D721Med (cell line): ENCODE results near the gene ZBTB17.
"Not testable (repeated sequence)": the region's sequence is repeated elsewhere in the genome, so short reads cannot be mapped to it uniquely, and the experiment has no call there.

ENCODE experiments used
- DNase-seq: peaks from one replicate; pipeline ENCODE4 v3.0.0; 2011; ENCODE audit warnings: low spot score; ENCODE audit not compliant: insufficient read length
- FAIRE-seq: peaks from 2 replicates; lab custom pipeline; 2011; peaks lifted over from hg19 to GRCh38; lab: Jason Lieb, UNC
- TF ChIP-seq, protein P1 (sequence below): IDR thresholded peaks from 2 replicates; pipeline ENCODE4 v1.5.1; 2012; ENCODE audit warnings: mild to moderate bottlenecking, control low read depth; ENCODE audit not compliant: insufficient read depth; ENCODE audit errors: missing control alignments

ZBTB17 gene

DNA sequence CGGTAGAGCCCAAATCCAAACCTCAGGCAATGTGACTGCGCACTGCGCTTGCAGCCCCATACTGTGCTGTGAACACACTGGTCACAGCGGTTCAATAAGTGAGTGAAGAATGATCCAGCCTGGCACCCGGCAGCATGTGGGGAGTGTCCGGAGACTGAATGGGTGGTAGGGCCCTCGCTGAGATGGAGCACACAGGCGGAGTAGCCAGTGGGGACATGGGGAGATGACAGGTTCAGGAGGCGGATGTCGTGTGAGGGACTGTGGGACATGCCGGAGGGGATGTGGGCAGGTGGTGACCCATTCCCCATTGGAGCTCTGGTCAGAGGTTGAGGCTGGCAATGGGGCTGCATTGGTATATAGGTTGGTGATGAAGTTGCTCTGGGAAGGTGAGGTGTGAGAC is 33.8 kb upstream of the ZBTB17 start:
- FAIRE-seq (no peak), DNase-seq (no peak)
- TF ChIP-seq, protein P1, sequence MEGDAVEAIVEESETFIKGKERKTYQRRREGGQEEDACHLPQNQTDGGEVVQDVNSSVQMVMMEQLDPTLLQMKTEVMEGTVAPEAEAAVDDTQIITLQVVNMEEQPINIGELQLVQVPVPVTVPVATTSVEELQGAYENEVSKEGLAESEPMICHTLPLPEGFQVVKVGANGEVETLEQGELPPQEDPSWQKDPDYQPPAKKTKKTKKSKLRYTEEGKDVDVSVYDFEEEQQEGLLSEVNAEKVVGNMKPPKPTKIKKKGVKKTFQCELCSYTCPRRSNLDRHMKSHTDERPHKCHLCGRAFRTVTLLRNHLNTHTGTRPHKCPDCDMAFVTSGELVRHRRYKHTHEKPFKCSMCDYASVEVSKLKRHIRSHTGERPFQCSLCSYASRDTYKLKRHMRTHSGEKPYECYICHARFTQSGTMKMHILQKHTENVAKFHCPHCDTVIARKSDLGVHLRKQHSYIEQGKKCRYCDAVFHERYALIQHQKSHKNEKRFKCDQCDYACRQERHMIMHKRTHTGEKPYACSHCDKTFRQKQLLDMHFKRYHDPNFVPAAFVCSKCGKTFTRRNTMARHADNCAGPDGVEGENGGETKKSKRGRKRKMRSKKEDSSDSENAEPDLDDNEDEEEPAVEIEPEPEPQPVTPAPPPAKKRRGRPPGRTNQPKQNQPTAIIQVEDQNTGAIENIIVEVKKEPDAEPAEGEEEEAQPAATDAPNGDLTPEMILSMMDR: no peak

DNA sequence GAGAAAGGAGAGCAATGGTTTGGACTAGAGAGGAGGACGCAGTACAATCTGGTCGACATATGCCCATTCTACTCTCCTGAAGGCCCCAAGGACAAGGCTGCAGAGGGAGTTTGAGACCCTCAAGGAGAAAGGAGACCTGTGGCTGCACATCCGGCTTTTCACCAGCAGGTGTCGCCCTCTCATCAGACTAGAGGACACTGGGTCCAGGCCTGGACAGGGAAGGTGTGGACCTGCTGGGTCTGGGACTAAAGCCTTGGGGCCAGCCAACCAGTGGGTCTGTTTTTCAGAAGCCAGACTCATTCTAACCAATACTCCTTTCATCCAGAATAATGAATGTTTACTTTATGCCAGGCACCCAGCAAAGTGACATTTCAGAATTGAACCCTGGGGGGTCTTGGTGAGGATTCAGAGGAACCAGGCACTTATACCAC is 33.1 kb upstream of the ZBTB17 start:
- TF ChIP-seq, protein P1: peak; percentile 86
- FAIRE-seq (no peak), DNase-seq (no peak)

DNA sequence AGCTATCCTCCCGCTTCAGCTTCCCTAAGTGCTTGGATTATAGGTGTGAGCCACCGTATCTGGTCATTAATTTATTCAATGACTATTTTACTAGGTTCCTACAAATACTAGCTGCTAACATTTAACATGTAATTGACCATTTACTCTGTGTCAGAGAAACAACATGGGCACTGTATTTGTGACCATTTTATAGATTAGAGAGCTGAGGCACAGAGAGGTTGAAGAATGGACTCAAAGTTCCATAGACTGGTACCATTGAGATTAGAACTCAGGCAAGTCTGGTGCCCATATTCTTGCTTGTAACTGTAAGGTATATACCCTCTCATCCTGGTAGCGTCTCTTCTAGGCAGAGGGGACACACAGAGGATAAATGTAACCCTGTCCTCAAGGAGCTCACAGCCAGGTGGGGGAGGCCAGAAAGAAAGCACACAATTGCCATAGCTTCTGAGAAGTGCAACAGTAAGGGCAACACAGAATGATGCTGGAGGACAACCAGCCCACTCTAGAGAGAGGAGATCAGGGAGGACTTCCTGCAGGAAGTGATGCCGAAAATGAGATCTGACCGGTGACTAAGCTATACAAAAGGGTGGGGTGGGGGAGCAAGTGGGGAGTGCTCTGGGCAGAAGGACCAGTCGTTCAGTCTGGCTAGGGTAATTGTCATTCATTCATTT is 31.9 kb upstream of the ZBTB17 start:
- FAIRE-seq (no peak), DNase-seq (no peak)
- TF ChIP-seq, protein P1: no peak

DNA sequence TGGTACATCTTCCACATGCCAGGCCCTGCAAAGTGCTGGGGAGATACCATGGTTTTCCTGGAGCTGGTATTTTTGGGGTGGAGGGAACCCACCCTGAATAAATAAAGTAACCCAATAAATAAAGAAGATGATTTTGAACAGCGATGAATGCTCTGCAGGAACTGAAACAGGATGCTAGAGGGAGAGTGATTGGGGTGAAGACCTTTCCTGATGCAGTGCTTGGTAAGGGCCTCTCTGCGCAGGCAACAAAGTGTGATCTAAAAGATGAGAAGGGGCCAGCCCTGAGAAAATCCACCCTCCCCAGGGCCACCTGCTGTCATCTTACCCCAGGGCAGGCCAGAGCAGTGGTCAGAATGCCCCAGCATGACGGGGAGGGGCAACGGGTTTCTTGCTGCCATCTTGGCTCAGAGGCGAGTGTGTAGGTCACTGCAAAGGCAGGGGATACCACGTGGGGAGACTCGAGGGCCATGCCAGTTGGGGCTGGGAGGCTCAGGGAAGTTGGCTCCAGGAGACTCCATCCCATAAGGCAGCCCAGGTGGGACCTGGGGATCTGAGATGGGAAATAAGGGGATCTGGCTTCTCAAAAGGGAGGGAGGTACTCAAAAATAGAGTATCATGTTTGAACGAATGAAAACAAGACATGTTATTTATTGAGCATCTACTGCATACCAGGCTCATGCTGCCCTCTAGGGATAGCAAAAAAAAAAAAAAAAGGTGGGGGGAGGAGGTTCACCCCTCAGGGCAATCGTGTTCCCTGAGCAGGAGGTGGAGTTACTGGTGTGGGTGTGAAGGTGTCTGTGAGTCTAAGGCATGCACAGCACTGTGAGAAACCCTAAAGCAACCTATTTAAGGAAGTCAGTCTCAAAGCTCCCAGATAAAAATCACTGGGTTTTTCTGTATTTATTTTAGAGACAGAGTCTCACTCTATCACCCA is 30.9 kb upstream of the ZBTB17 start:
- DNase-seq (no peak), FAIRE-seq (no peak)
- TF ChIP-seq, protein P1: no peak

DNA sequence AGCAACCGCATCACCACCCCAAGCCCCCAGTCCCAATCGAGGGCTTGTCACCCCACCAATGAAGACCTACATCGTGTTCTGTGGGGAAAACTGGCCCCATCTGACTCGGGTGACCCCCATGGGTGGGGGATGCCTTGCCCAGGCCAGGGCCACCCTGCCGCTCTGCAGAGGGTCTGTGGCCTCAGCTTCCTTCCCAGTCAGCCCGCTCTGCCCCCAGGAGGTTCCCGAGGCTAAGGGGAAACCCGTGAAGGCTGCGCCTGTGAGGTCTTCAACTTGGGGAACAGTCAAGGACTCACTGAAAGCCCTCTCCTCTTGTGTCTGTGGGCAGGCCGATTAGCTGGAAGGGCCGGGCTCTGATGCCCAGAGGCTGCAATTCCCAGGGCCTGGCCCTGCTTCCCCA is 30.1 kb upstream of the ZBTB17 start:
- TF ChIP-seq, protein P1: no peak

DNA sequence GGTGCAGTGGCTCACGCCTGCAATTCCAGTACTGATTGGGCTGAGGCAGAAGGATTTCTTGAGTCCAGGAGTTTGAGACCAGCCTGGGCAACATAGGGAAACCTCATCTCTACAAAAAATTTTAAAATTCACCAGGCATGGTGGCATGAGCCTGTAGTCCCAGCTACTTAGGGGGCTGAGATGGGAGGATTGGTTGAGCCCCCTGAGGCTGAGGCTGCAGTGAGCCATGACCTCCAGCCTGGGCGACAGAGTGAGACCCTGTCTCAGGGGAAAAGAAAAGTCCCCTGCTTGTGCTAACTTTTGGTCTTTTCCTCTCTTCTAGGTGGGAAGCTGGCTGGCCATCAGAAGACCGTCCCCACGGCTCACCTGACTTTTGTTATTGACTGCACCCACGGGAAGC is 29.7 kb upstream of the ZBTB17 start:
- DNase-seq: no peak
- no peak for FAIRE-seq

More for the DNA sequence above, 30.1 kb upstream of the ZBTB17 start:
- DNase-seq (no peak), FAIRE-seq (no peak)

DNA sequence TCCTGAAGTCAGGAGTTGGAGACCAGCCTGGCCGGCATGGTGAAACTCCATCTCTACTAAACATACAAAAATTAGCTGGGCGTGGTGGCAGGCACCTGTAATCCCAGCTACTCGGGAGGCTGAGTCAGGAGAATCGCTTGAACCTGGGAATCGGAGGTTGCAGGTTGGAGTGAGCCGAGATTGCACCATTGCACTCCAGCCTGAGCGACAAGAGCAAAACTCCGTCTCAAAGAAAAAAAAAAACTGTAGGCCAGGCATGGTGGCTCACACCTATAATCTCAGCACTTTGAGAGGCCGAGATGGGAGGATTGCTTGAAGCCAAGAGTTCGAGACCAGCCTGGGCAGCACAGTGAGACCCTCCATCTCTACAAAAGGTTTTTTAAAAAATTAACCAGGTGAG is 25.4 kb upstream of the ZBTB17 start:
- FAIRE-seq, DNase-seq: not testable (repeated sequence)

More for the DNA sequence above, 29.7 kb upstream of the ZBTB17 start:
- TF ChIP-seq, protein P1: no peak
